HepG2 (cell line): ENCODE measurements around the gene RAB35. TPM values are rescaled to one million over a fixed set of nuclear protein-coding genes. Genes with fewer than 3 reads are reported as not detected.
A peak's percentile ranks its signal among the peaks of the same experiment; 100 is the strongest.

Experiments
- AKAP8 ChIP-seq: sonication (generic); formaldehyde crosslinking; IDR thresholded peaks from 2 replicates; pipeline ENCODE4 v1.5.1; 2020; ENCODE audit warnings: mild to moderate bottlenecking, missing genetic modification reagents
- CBX2 ChIP-seq, 2 experiments: fragments of 200-600 bp in 1 of 2; sonication (generic); formaldehyde crosslinking in 1 of 2; IDR thresholded peaks; 2 replicates each; pipeline versions ENCODE4 v1.7.0 to v1.8.1; 2018 to 2022; ENCODE audit warnings: low read depth in 2 of 2, low read length in 1 of 2, mild to moderate bottlenecking in 1 of 2, missing genetic modification reagents in 1 of 2
- FIP1L1 ChIP-seq: fragments of 200-400 bp; formaldehyde crosslinking; IDR thresholded peaks from 2 replicates; pipeline ENCODE4 v1.6.1; 2018; ENCODE audit warnings: low read depth, mild to moderate bottlenecking, low read length, moderate library complexity, borderline replicate concordance; ENCODE audit not compliant: insufficient read depth
- FOXK1 ChIP-seq: sonication (generic); formaldehyde crosslinking; IDR thresholded peaks from 2 replicates; pipeline ENCODE4 v1.4.0; 2020; ENCODE audit warnings: low read depth, missing genetic modification reagents, borderline replicate concordance
- KDM1A ChIP-seq: IDR thresholded peaks from 2 replicates; pipeline ENCODE4 v1.6.1; 2016; ENCODE audit warnings: missing compliant biosample characterization
- MAX ChIP-seq: IDR thresholded peaks from 2 replicates; pipeline ENCODE4 v1.6.1; 2012; ENCODE audit warnings: inconsistent platforms
- MED8 ChIP-seq: sonication (generic); formaldehyde crosslinking; IDR thresholded peaks from 2 replicates; pipeline ENCODE4 v1.8.1; 2023; ENCODE audit warnings: mild to moderate bottlenecking, missing genetic modification reagents; ENCODE audit not compliant: insufficient replicate concordance
- NR2F2 ChIP-seq: IDR thresholded peaks from 2 replicates; pipeline ENCODE4 v1.6.1; 2012; ENCODE audit warnings: low read depth, inconsistent platforms, borderline replicate concordance
- PAF1 ChIP-seq: IDR thresholded peaks from 2 replicates; pipeline ENCODE4 v1.6.1; 2016; ENCODE audit warnings: missing genetic modification reagents, missing compliant biosample characterization
- PRMT3 ChIP-seq: sonication (generic); formaldehyde crosslinking; IDR thresholded peaks from 2 replicates; pipeline ENCODE4 v1.8.1; 2022; ENCODE audit warnings: low read depth, mild to moderate bottlenecking, moderate library complexity, missing genetic modification reagents, borderline replicate concordance
- REXO4 ChIP-seq: sonication (generic); formaldehyde crosslinking; IDR thresholded peaks from 2 replicates; pipeline ENCODE4 v1.8.0; 2022; ENCODE audit warnings: missing genetic modification reagents, mild to moderate bottlenecking, borderline replicate concordance
- SIN3B ChIP-seq: fragments of 150-350 bp; IDR thresholded peaks from 2 replicates; pipeline ENCODE4 v1.6.1; 2014; ENCODE audit warnings: low read length
- THAP7 ChIP-seq: sonication (generic); formaldehyde crosslinking; IDR thresholded peaks from 2 replicates; pipeline ENCODE4 v1.8.1; 2023; ENCODE audit warnings: mild to moderate bottlenecking, missing genetic modification reagents
- TOE1 ChIP-seq: sonication (generic); formaldehyde crosslinking; IDR thresholded peaks from 2 replicates; pipeline ENCODE4 v1.4.0; 2020; ENCODE audit warnings: mild to moderate bottlenecking, missing genetic modification reagents
- ZNF407 ChIP-seq: sonication (generic); formaldehyde crosslinking; IDR thresholded peaks from one replicate; pipeline ENCODE4 v1.5.1; 2020; ENCODE audit warnings: mild to moderate bottlenecking, missing genetic modification reagents; ENCODE audit errors: not compliant biosample characterization
- ZNF678 ChIP-seq: sonication (generic); formaldehyde crosslinking; IDR thresholded peaks from 2 replicates; pipeline ENCODE4 v1.4.0; 2020; ENCODE audit warnings: mild to moderate bottlenecking, missing genetic modification reagents
- polyA plus RNA-seq, 8 experiments: library from polyadenylated mRNA; depleted of rRNA in 3 of 8; stranded (reverse) in 7 of 8; unstranded in 1 of 8; fragments of >200 nt; fragmentation: Illumina TruSeq in 4 of 8; extraction: Trizol in 4 of 8; gene quantifications; 2 replicates each; pipeline versions ENCODE4 v1.2.1 to v1.2.3, GENCODE V29; 2011 to 2016; ENCODE audit warnings: low read depth in 4 of 8, missing spikeins in 1 of 8, mixed read lengths in 1 of 8; ENCODE audit not compliant: insufficient read depth in 1 of 8
- total RNA-seq, 5 experiments: library from RNA; depleted of rRNA; stranded (reverse); fragments of >200 nt; fragmentation: Illumina TruSeq; extraction: Trizol; gene quantifications; 2 replicates each; pipeline ENCODE4 v1.2.3, GENCODE V29; 2016; ENCODE audit warnings: low read depth in 1 of 5
- TF ChIP-seq, protein P1 (sequence below): sonication (generic); formaldehyde crosslinking; IDR thresholded peaks from 2 replicates; pipeline ENCODE4 v1.8.1; 2023; ENCODE audit warnings: missing genetic modification reagents, inconsistent platforms, borderline replicate concordance
- TF ChIP-seq, protein P2 (sequence below): IDR thresholded peaks from 2 replicates; pipeline ENCODE4 v1.6.1; 2016

The RAB35 gene
- total and polyA plus RNA-seq, 2 of the 13 experiments (the other 11 are each of a cell fraction or from before 2014, with no cell fraction given): 25.2 to 29.1 TPM

DNA sequence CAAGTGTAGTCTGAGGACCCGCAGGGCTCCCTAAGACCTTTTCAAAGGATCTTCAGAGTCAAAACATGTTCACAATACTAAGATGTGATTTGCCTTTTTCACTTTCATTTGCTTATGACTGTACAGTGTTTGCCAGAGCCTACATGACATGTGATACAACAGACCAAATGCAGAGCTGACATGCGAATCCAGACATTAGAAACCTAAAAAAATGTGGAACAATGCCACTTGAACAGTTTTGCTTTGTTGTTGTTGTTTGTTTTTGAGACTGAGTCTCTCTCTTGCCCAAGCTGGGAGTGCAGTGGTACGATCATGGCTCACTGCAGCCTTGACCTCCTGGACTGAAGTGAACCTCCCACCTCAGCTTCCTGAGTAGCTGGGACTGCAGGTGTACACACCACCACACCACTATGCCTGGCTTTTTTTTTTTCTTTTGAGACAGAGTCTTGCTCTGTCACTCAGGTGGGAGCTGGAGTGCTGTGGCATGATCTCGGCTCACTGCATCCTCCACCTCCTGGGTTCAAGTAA lies 5.3 kb upstream of the RAB35 start (continued):
- TF ChIP-seq TOE1 (CRISPR knock-in tag): no peak
- no peak for TF ChIP-seq MED8 (CRISPR knock-in tag)
- TF ChIP-seq MAX: peak; percentile 31; the same call in 1 of the 2 replicates
- TF ChIP-seq NR2F2: no peak
- TF ChIP-seq, protein P1, sequence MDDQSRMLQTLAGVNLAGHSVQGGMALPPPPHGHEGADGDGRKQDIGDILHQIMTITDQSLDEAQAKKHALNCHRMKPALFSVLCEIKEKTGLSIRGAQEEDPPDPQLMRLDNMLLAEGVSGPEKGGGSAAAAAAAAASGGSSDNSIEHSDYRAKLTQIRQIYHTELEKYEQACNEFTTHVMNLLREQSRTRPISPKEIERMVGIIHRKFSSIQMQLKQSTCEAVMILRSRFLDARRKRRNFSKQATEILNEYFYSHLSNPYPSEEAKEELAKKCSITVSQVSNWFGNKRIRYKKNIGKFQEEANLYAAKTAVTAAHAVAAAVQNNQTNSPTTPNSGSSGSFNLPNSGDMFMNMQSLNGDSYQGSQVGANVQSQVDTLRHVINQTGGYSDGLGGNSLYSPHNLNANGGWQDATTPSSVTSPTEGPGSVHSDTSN (CRISPR knock-in tag): no peak
- TF ChIP-seq KDM1A (CRISPR knock-in tag): no peak
- TF ChIP-seq PAF1 (CRISPR knock-in tag): no peak
- TF ChIP-seq ZNF407 (CRISPR knock-in tag): no peak
- peak; percentile 84; the same call in 1 of the 2 replicates for TF ChIP-seq FOXK1 (CRISPR knock-in tag)
- no peak for TF ChIP-seq REXO4 (CRISPR knock-in tag)
- TF ChIP-seq AKAP8: no peak
- no peak for TF ChIP-seq PRMT3
- TF ChIP-seq, protein P2, sequence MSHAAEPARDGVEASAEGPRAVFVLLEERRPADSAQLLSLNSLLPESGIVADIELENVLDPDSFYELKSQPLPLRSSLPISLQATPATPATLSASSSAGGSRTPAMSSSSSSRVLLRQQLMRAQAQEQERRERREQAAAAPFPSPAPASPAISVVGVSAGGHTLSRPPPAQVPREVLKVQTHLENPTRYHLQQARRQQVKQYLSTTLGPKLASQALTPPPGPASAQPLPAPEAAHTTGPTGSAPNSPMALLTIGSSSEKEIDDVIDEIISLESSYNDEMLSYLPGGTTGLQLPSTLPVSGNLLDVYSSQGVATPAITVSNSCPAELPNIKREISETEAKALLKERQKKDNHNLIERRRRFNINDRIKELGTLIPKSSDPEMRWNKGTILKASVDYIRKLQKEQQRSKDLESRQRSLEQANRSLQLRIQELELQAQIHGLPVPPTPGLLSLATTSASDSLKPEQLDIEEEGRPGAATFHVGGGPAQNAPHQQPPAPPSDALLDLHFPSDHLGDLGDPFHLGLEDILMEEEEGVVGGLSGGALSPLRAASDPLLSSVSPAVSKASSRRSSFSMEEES: no peak; the same call in 1 of the 2 replicates
- TF ChIP-seq ZNF678 (CRISPR knock-in tag): no peak
- no peak for TF ChIP-seq FIP1L1
- TF ChIP-seq SIN3B: no peak
- no peak for TF ChIP-seq CBX2 (IDR thresholded peaks at IDR 0.05; ENCODE audit: low read depth, low read length)
- TF ChIP-seq CBX2 (CRISPR knock-in tag; IDR thresholded peaks at IDR 0.05; ENCODE audit: low read depth): no peak
- no peak for TF ChIP-seq THAP7 (CRISPR knock-in tag)
